Measurements from ENCODE around the gene PRDM16. TPM values are rescaled to one million over a fixed set of nuclear protein-coding genes. Genes with fewer than 3 reads are reported as not detected.

PRDM16 gene
- total RNA-seq, 1 experiment from 2014 or later, result 5.3 TPM

GRCh38 chr1:3156936-3157335 is 87.9 kb downstream of the PRDM16 start:
- TF ChIP-seq CTCF (IDR thresholded peaks at IDR 0.05; ENCODE audit: insufficient read depth in 1 of 2, low read depth in 1 of 2, low read length in 1 of 2, severe bottlenecking in 1 of 2, unreplicated experiment in 1 of 2), result no peak
- Histone ChIP-seq H3K4me3 (ENCODE audit: low read depth, low read length) (no peak overlapping the region), H3K27me3 (replicated peaks; ENCODE audit: control insufficient read depth, insufficient read depth, low read length) (no peaks in the 10 kb centered on the region), H3K36me3 (ENCODE audit: control insufficient read depth, insufficient read depth, low read length) (no peaks in the 10 kb centered on the region), H3K9me3 (no peaks in the 10 kb centered on the region), H3K4me1 (no peaks in the 10 kb centered on the region)
- Mint-ChIP-seq H3K36me3 (ENCODE audit: insufficient read depth, unreplicated experiment) (no peaks in the 10 kb centered on the region), H3K4me3 (ENCODE audit: unreplicated experiment) (no peak overlapping the region), H3K27ac (ENCODE audit: unreplicated experiment) (no peak overlapping the region), H3K4me1 (ENCODE audit: low read depth, unreplicated experiment) (no peaks in the 10 kb centered on the region), H3K9me3 (ENCODE audit: unreplicated experiment) (no peaks in the 10 kb centered on the region), H3K27me3 (ENCODE audit: insufficient read depth, unreplicated experiment) (no peaks in the 10 kb centered on the region)
- CTCF ChIA-PET, result no interaction called here
- BruUV-seq (replicated peaks), result no TSS peak
- no peak for DNase-seq
- POLR2A ChIA-PET, result no interaction called here
- intact Hi-C loops (cut with micrococcal nuclease; ENCODE audit: unreplicated experiment), result no loop called here

- Histone ChIP-seq H3K36me3 (ENCODE audit: control insufficient read depth, insufficient read depth, low read length) (no peaks in the 10 kb centered on the region), H3K27me3 (replicated peaks; ENCODE audit: control insufficient read depth, insufficient read depth, low read length) (no peaks in the 10 kb centered on the region), H3K4me3 (ENCODE audit: low read depth, low read length) (no peak overlapping the region), H3K9me3 (no peaks in the 10 kb centered on the region), H3K4me1 (no peaks in the 10 kb centered on the region)
- ChIA-PET CTCF (interaction anchor here (0.7 kb wide), 1 partner anchor 283 kb away, joined by 3 read pairs; no protein-coding TSS in a partner anchor), POLR2A (no interaction called here)
- intact Hi-C loops (cut with micrococcal nuclease; ENCODE audit: unreplicated experiment), result no loop called here
- Mint-ChIP-seq H3K27me3 (ENCODE audit: insufficient read depth, unreplicated experiment) (no peaks in the 10 kb centered on the region), H3K4me1 (ENCODE audit: low read depth, unreplicated experiment) (no peaks in the 10 kb centered on the region), H3K36me3 (ENCODE audit: insufficient read depth, unreplicated experiment) (no peaks in the 10 kb centered on the region), H3K4me3 (ENCODE audit: unreplicated experiment) (no peak overlapping the region), H3K27ac (ENCODE audit: unreplicated experiment) (no peak overlapping the region), H3K9me3 (ENCODE audit: unreplicated experiment) (no peaks in the 10 kb centered on the region)
- DNase-seq, result no peak
- TF ChIP-seq CTCF (IDR thresholded peaks at IDR 0.05; ENCODE audit: insufficient read depth in 1 of 2, low read depth in 1 of 2, low read length in 1 of 2, severe bottlenecking in 1 of 2, unreplicated experiment in 1 of 2), result no peak
- no TSS peak for BruUV-seq (replicated peaks)
Measured at GRCh38 chr1:3158347-3158746, 89.3 kb downstream of the PRDM16 start.

- no peaks in the 10 kb centered on the region for H3K4me1 Mint-ChIP-seq (ENCODE audit: low read depth, unreplicated experiment)
- no peak for TF ChIP-seq CTCF (IDR thresholded peaks at IDR 0.05; ENCODE audit: insufficient read depth in 1 of 2, low read depth in 1 of 2, low read length in 1 of 2, severe bottlenecking in 1 of 2, unreplicated experiment in 1 of 2)
- no peaks in the 10 kb centered on the region for H3K36me3 Mint-ChIP-seq (ENCODE audit: insufficient read depth, unreplicated experiment)
- no peak overlapping the region for H3K27ac Mint-ChIP-seq (ENCODE audit: unreplicated experiment)
- BruUV-seq (replicated peaks), result no TSS peak
- Histone ChIP-seq H3K36me3 (ENCODE audit: control insufficient read depth, insufficient read depth, low read length) (no peaks in the 10 kb centered on the region), H3K4me1 (no peaks in the 10 kb centered on the region), H3K9me3 (no peaks in the 10 kb centered on the region), H3K27me3 (replicated peaks; ENCODE audit: control insufficient read depth, insufficient read depth, low read length) (no peaks in the 10 kb centered on the region), H3K4me3 (ENCODE audit: low read depth, low read length) (no peak overlapping the region)
- ChIA-PET POLR2A (no interaction called here), CTCF (no interaction called here)
- intact Hi-C loops (cut with micrococcal nuclease; ENCODE audit: unreplicated experiment), result no loop called here
- H3K9me3 Mint-ChIP-seq (ENCODE audit: unreplicated experiment), result no peaks in the 10 kb centered on the region
- H3K27me3 Mint-ChIP-seq (ENCODE audit: insufficient read depth, unreplicated experiment), result no peaks in the 10 kb centered on the region
- no peak for DNase-seq
- no peak overlapping the region for H3K4me3 Mint-ChIP-seq (ENCODE audit: unreplicated experiment)
Measured at GRCh38 chr1:3159121-3159520, 90.1 kb downstream of the PRDM16 start.
